K562 (cell line): ENCODE data around the gene TARS2. TPM values are rescaled to one million over a fixed set of nuclear protein-coding genes. Genes with fewer than 3 reads are reported as not detected.

Experiments used
- BHLHE40 ChIP-seq: IDR thresholded peaks from 2 replicates; pipeline ENCODE4 v1.6.1; 2011; ENCODE audit warnings: low read length, improper control_type of control experiment
- KLF6 ChIP-seq: fragments of 250-450 bp; sonication (Bioruptor Pico); IDR thresholded peaks from 2 replicates; pipeline ENCODE4 v1.4.0; 2020; ENCODE audit warnings: mild to moderate bottlenecking, moderate library complexity, borderline replicate concordance
- NELFE ChIP-seq: IDR thresholded peaks from 2 replicates; pipeline ENCODE4 v1.6.1; 2011; ENCODE audit warnings: mild to moderate bottlenecking; ENCODE audit not compliant: insufficient read depth, insufficient read length
- NR2C1 ChIP-seq, 2 experiments: fragments of 450-650 bp; IDR thresholded peaks; 2 replicates each; pipeline ENCODE4 v1.6.1; 2017; ENCODE audit warnings: mild to moderate bottlenecking in 2 of 2, antibody characterized with exemption in 1 of 2, inconsistent platforms in 1 of 2, missing compliant biosample characterization in 1 of 2, missing genetic modification characterization in 1 of 2
- NUFIP1 ChIP-seq: fragments of 450-650 bp; IDR thresholded peaks from 2 replicates; pipeline ENCODE4 v1.6.1; 2018; ENCODE audit not compliant: partially characterized antibody
- TAF15 ChIP-seq: fragments of 200-400 bp; formaldehyde crosslinking; IDR thresholded peaks from 2 replicates; pipeline ENCODE4 v1.6.1; 2017; ENCODE audit warnings: mild to moderate bottlenecking, low read depth, low read length, moderate library complexity
- TAL1 ChIP-seq: fragments of 450-650 bp; IDR thresholded peaks from 2 replicates; pipeline ENCODE4 v1.6.1; 2016; ENCODE audit warnings: mild to moderate bottlenecking
- ZNF644 ChIP-seq: fragments of 200-800 bp; sonication (Bioruptor generic); IDR thresholded peaks from 2 replicates; pipeline ENCODE4 v1.6.1; 2016; ENCODE audit warnings: low read depth, missing genetic modification characterization, missing compliant biosample characterization
- polyA plus RNA-seq, 8 experiments: library from polyadenylated mRNA; depleted of rRNA in 4 of 8; stranded (reverse) in 5 of 8; unstranded in 3 of 8; fragments of >200 nt; fragmentation: Nextera tagmentation in 2 of 8; fragmentation: Illumina TruSeq in 1 of 8; extraction: Ambion mirVana in 2 of 8; extraction: Trizol in 1 of 8; gene quantifications; 2 replicates each; pipeline versions ENCODE4 v1.2.1 to v1.2.3, GENCODE V29; 2011 to 2014; ENCODE audit warnings: inconsistent platforms in 1 of 8, missing spikeins in 1 of 8
- total RNA-seq, 7 experiments: library from RNA; depleted of rRNA in 6 of 7; stranded (reverse); fragments of >200 nt in 6 of 7; fragmentation: Illumina TruSeq in 2 of 7; extraction: Trizol in 2 of 7; gene quantifications; 2 replicates each; pipeline versions ENCODE4 v1.2.1 to v1.2.3, GENCODE V29; 2011 to 2021; ENCODE audit warnings: low replicate concordance in 1 of 7
- TF ChIP-seq, protein P1 (sequence below): sonication (generic); formaldehyde crosslinking; IDR thresholded peaks from 2 replicates; pipeline ENCODE4 v1.8.0; 2022; ENCODE audit warnings: mild to moderate bottlenecking, missing genetic modification reagents
- TF ChIP-seq, protein P2 (sequence below): fragments of 450-650 bp; IDR thresholded peaks from one replicate; pipeline ENCODE4 v1.6.1; 2018; ENCODE audit warnings: mild to moderate bottlenecking, moderate library complexity; ENCODE audit not compliant: partially characterized antibody
- TF ChIP-seq, protein P3 (sequence below): fragments of 250-450 bp; sonication (Bioruptor Pico); IDR thresholded peaks from 2 replicates; pipeline ENCODE4 v1.8.0; 2021; ENCODE audit warnings: mild to moderate bottlenecking, moderate library complexity
- TF ChIP-seq, protein P4 (sequence below): sonication (generic); formaldehyde crosslinking; IDR thresholded peaks from 2 replicates; pipeline ENCODE4 v1.8.0; 2023; ENCODE audit warnings: missing genetic modification reagents, mild to moderate bottlenecking, borderline replicate concordance
- TF ChIP-seq, protein P5 (sequence below): fragments of 450-650 bp; IDR thresholded peaks from 2 replicates; pipeline ENCODE4 v1.6.1; 2016
- TF ChIP-seq, protein P6 (sequence below): fragments of 250-450 bp; sonication (Bioruptor Pico); IDR thresholded peaks from 2 replicates; pipeline ENCODE4 v1.5.0; 2021; ENCODE audit warnings: mild to moderate bottlenecking, borderline replicate concordance

The TARS2 gene
- total and polyA plus RNA-seq, 9 of the 15 experiments (the other 6 are each of a cell fraction or from before 2014, with no cell fraction given): 17.0 to 64.2 (median 39.4) TPM

DNA sequence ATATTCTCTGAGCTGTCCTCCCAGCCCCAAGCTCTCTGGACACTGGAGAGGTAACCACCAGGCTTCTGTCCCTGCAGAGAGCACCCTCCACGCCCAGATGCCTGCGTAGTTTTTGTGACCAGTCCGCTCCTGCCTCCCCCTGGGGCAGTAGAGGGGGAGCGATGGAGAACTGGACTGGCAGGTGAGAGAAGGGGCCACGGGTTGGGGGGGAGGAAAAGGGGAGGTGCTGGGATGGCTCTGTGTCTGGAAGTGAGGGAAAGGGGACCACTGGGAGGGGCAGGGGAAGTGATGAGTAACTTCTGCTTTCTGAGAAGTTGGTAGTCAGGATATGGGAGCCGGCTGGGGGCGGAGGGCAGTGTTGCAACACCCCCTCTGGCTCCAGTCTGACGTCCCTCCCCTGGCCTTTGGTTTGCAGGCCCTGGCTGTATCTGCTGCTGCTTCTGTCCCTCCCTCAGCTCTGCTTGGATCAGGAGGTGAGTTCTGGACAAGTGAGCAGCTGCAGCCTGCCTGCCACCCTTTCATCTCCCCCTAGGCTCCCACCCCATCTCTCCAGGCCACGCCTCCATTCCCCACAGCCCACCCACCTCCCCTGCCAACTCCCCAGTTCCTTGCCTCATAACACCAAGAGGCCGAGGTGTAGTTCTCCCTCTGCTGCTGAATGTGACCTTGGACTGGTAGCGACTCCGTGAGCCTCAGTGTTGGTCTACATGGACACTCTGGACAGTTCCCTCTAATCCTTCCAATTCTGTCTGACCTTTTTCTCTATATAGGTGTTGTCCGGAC, 65.1 kb downstream of the TARS2 start (continued):
- no peak for TF ChIP-seq NR2C1 (IDR thresholded peaks at IDR 0.05)
- TF ChIP-seq NR2C1 (tag; IDR thresholded peaks at IDR 0.05): no peak
- TF ChIP-seq, protein P1, sequence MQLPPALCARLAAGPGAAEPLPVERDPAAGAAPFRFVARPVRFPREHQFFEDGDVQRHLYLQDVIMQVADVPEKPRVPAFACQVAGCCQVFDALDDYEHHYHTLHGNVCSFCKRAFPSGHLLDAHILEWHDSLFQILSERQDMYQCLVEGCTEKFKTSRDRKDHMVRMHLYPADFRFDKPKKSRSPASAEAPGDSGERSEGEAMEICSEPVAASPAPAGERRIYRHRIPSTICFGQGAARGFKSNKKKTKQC (CRISPR knock-in tag): no peak
- TF ChIP-seq, protein P2, sequence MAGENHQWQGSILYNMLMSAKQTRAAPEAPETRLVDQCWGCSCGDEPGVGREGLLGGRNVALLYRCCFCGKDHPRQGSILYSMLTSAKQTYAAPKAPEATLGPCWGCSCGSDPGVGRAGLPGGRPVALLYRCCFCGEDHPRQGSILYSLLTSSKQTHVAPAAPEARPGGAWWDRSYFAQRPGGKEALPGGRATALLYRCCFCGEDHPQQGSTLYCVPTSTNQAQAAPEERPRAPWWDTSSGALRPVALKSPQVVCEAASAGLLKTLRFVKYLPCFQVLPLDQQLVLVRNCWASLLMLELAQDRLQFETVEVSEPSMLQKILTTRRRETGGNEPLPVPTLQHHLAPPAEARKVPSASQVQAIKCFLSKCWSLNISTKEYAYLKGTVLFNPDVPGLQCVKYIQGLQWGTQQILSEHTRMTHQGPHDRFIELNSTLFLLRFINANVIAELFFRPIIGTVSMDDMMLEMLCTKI: no peak
- TF ChIP-seq ZNF644: no peak
- TF ChIP-seq, protein P3, sequence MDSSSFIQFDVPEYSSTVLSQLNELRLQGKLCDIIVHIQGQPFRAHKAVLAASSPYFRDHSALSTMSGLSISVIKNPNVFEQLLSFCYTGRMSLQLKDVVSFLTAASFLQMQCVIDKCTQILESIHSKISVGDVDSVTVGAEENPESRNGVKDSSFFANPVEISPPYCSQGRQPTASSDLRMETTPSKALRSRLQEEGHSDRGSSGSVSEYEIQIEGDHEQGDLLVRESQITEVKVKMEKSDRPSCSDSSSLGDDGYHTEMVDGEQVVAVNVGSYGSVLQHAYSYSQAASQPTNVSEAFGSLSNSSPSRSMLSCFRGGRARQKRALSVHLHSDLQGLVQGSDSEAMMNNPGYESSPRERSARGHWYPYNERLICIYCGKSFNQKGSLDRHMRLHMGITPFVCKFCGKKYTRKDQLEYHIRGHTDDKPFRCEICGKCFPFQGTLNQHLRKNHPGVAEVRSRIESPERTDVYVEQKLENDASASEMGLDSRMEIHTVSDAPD (CRISPR knock-in tag): no peak
- TF ChIP-seq, protein P4, sequence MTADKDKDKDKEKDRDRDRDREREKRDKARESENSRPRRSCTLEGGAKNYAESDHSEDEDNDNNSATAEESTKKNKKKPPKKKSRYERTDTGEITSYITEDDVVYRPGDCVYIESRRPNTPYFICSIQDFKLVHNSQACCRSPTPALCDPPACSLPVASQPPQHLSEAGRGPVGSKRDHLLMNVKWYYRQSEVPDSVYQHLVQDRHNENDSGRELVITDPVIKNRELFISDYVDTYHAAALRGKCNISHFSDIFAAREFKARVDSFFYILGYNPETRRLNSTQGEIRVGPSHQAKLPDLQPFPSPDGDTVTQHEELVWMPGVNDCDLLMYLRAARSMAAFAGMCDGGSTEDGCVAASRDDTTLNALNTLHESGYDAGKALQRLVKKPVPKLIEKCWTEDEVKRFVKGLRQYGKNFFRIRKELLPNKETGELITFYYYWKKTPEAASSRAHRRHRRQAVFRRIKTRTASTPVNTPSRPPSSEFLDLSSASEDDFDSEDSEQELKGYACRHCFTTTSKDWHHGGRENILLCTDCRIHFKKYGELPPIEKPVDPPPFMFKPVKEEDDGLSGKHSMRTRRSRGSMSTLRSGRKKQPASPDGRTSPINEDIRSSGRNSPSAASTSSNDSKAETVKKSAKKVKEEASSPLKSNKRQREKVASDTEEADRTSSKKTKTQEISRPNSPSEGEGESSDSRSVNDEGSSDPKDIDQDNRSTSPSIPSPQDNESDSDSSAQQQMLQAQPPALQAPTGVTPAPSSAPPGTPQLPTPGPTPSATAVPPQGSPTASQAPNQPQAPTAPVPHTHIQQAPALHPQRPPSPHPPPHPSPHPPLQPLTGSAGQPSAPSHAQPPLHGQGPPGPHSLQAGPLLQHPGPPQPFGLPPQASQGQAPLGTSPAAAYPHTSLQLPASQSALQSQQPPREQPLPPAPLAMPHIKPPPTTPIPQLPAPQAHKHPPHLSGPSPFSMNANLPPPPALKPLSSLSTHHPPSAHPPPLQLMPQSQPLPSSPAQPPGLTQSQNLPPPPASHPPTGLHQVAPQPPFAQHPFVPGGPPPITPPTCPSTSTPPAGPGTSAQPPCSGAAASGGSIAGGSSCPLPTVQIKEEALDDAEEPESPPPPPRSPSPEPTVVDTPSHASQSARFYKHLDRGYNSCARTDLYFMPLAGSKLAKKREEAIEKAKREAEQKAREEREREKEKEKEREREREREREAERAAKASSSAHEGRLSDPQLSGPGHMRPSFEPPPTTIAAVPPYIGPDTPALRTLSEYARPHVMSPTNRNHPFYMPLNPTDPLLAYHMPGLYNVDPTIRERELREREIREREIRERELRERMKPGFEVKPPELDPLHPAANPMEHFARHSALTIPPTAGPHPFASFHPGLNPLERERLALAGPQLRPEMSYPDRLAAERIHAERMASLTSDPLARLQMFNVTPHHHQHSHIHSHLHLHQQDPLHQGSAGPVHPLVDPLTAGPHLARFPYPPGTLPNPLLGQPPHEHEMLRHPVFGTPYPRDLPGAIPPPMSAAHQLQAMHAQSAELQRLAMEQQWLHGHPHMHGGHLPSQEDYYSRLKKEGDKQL (CRISPR knock-in tag): no peak
- no peak for TF ChIP-seq KLF6 (CRISPR knock-in tag)
- TF ChIP-seq, protein P5, sequence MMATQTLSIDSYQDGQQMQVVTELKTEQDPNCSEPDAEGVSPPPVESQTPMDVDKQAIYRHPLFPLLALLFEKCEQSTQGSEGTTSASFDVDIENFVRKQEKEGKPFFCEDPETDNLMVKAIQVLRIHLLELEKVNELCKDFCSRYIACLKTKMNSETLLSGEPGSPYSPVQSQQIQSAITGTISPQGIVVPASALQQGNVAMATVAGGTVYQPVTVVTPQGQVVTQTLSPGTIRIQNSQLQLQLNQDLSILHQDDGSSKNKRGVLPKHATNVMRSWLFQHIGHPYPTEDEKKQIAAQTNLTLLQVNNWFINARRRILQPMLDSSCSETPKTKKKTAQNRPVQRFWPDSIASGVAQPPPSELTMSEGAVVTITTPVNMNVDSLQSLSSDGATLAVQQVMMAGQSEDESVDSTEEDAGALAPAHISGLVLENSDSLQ: peak; percentile 54
- TF ChIP-seq BHLHE40: no peak
- TF ChIP-seq, protein P6, sequence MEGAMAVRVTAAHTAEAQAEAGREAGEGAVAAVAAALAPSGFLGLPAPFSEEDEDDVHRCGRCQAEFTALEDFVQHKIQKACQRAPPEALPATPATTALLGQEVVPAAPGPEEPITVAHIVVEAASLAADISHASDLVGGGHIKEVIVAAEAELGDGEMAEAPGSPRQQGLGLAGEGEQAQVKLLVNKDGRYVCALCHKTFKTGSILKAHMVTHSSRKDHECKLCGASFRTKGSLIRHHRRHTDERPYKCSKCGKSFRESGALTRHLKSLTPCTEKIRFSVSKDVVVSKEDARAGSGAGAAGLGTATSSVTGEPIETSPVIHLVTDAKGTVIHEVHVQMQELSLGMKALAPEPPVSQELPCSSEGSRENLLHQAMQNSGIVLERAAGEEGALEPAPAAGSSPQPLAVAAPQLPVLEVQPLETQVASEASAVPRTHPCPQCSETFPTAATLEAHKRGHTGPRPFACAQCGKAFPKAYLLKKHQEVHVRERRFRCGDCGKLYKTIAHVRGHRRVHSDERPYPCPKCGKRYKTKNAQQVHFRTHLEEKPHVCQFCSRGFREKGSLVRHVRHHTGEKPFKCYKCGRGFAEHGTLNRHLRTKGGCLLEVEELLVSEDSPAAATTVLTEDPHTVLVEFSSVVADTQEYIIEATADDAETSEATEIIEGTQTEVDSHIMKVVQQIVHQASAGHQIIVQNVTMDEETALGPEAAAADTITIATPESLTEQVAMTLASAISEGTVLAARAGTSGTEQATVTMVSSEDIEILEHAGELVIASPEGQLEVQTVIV: no peak
- no peak for TF ChIP-seq NUFIP1
- TF ChIP-seq TAL1: no peak
- TF ChIP-seq NELFE: no peak
- TF ChIP-seq TAF15: no peak
